Stimulated activated CD8-positive, alpha-beta memory T cell treated with anti-CD3 and anti-CD28 coated beads, Interleukin-7, amount 100 ng/mL, for 48 hours (primary cell): ENCODE data around the gene SUGT1.
"Not testable (repeated sequence)": the region's sequence is repeated elsewhere in the genome, so short reads cannot be mapped to it uniquely, and the experiment has no call there.

Experiments used
- DNase-seq, 2 donors: peaks; one replicate each; pipeline ENCODE4 v3.0.0-alpha.2; 2020; ENCODE audit warnings: low read depth in 1 of 2; ENCODE audit errors: extremely low read depth in 1 of 2

The SUGT1 gene

GRCh38 chr13:52652196-52652979 lies at the start of gene SUGT1:
Gene SUGT1 (plus strand): TSS chr13:52652836. CDS start chr13:52652921, 85 bp downstream.
- DNase-seq, result peak; percentile 89 to 94

GRCh38 chr13:52603316-52603715 lies 49.3 kb upstream of the SUGT1 start:
- not testable (repeated sequence) for DNase-seq

- not testable (repeated sequence) for DNase-seq
Measured at GRCh38 chr13:52606126-52606525, 46.5 kb upstream of the SUGT1 start.

GRCh38 chr13:52606795-52607194 lies 45.8 kb upstream of the SUGT1 start:
- DNase-seq, result not testable (repeated sequence)

- DNase-seq, result not testable (repeated sequence)
Measured at GRCh38 chr13:52608184-52608583, 44.5 kb upstream of the SUGT1 start.

- DNase-seq, result not testable (repeated sequence)
Measured at GRCh38 chr13:52609013-52609606, 43.5 kb upstream of the SUGT1 start.

GRCh38 chr13:52610158-52610557 lies 42.5 kb upstream of the SUGT1 start:
- not testable (repeated sequence) for DNase-seq

- DNase-seq, result no peak
Measured at GRCh38 chr13:52615134-52615801, 37.4 kb upstream of the SUGT1 start.

- DNase-seq, result no peak
Measured at GRCh38 chr13:52615812-52616211, 36.8 kb upstream of the SUGT1 start.

- DNase-seq, result peak; percentile 68 to 76
Measured at GRCh38 chr13:52617070-52618060, 35.3 kb upstream of the SUGT1 start.

GRCh38 chr13:52631083-52631690 lies 21.4 kb upstream of the SUGT1 start:
- DNase-seq, result not testable (repeated sequence)

- no peak for DNase-seq
Measured at GRCh38 chr13:52638666-52639328, 13.8 kb upstream of the SUGT1 start.

- DNase-seq, result no peak
Measured at GRCh38 chr13:52642131-52642530, 10.5 kb upstream of the SUGT1 start, which contains the start of gene HNRNPA1L2. Gene HNRNPA1L2 (plus strand): TSS chr13:52642431. CDS start chr13:52642493, 62 bp downstream.

- no peak for DNase-seq
Measured at GRCh38 chr13:52644108-52644507, 8.5 kb upstream of the SUGT1 start.

- no peak for DNase-seq
Measured at GRCh38 chr13:52646967-52647366, 5.7 kb upstream of the SUGT1 start.

- no peak for DNase-seq
Measured at GRCh38 chr13:52650731-52651130, 1.9 kb upstream of the SUGT1 start.

GRCh38 chr13:52651897-52652195 lies 790 bp upstream of the SUGT1 start:
- no peak for DNase-seq

- peak in 1 of 2 donors; percentile 5 for DNase-seq
Measured at GRCh38 chr13:52652980-52653303, 306 bp downstream of the SUGT1 start.

GRCh38 chr13:52659340-52659739 lies 6.7 kb downstream of the SUGT1 start:
- no peak for DNase-seq

- no peak for DNase-seq
Measured at GRCh38 chr13:52664272-52664671, 11.6 kb downstream of the SUGT1 start.
